Measurements from ENCODE around the gene TOB2.

DNA sequence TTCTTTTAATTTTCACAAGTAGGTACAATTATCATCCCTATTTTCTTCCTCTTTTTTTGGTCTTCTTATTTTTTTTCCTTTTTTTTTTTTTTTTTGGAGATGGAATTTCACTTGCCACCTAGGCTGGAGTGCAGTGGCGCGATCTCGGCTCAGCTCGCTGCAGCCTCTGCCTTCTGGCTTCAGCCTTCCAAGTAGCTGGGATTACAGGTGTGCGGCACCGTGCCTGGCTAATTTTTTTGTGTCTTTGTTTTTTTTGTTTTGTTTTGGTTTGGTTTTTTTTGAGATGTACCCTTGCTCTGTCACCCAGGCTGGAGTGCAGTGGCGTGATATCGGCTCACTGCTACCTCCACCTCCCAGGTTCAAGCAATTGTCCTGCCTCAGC, 16.7 kb downstream of the TOB2 start:
- TF ChIP-seq EZH2 (IDR thresholded peaks at IDR 0.05; ENCODE audit: insufficient read depth, poor library complexity, severe bottlenecking) (no peak), EZH2phosphoT487 (IDR thresholded peaks at IDR 0.05; ENCODE audit: insufficient read depth, low read depth) (no peak)

Data from GM23248 (cell line).